Suprapubic skin (tissue), 4 donors: ENCODE data around the gene ZNF724.

Source experiments
- EP300 ChIP-seq: sonication (generic); formaldehyde crosslinking; IDR thresholded peaks from one replicate; pipeline ENCODE4 v1.6.1; 2017; ENCODE audit warnings: antibody characterized with exemption
- POLR2A ChIP-seq, 2 donors: fragments of 450-650 bp; IDR thresholded peaks; one replicate each; pipeline ENCODE4 v1.6.1; 2017; ENCODE audit warnings: antibody characterized with exemption in 2 of 2, mild to moderate bottlenecking in 2 of 2, moderate library complexity in 2 of 2
- POLR2AphosphoS5 ChIP-seq, 3 donors: sonication (generic); formaldehyde crosslinking; IDR thresholded peaks; one replicate each; pipeline ENCODE4 v1.6.1; 2017; ENCODE audit warnings: antibody characterized with exemption in 3 of 3
- TF ChIP-seq, protein P1 (sequence below), 2 donors: fragments of 200-600 bp in 1 of 2; fragments of 450-650 bp in 1 of 2; sonication (generic) in 1 of 2; IDR thresholded peaks; one replicate each; pipeline ENCODE4 v1.5.1; 2016 to 2019; ENCODE audit warnings: antibody characterized with exemption in 2 of 2, mild to moderate bottlenecking in 1 of 2, moderate library complexity in 1 of 2

GRCh38 chr19:23190341-23190740, 59.9 kb downstream of the ZNF724 start:
- TF ChIP-seq, protein P1, sequence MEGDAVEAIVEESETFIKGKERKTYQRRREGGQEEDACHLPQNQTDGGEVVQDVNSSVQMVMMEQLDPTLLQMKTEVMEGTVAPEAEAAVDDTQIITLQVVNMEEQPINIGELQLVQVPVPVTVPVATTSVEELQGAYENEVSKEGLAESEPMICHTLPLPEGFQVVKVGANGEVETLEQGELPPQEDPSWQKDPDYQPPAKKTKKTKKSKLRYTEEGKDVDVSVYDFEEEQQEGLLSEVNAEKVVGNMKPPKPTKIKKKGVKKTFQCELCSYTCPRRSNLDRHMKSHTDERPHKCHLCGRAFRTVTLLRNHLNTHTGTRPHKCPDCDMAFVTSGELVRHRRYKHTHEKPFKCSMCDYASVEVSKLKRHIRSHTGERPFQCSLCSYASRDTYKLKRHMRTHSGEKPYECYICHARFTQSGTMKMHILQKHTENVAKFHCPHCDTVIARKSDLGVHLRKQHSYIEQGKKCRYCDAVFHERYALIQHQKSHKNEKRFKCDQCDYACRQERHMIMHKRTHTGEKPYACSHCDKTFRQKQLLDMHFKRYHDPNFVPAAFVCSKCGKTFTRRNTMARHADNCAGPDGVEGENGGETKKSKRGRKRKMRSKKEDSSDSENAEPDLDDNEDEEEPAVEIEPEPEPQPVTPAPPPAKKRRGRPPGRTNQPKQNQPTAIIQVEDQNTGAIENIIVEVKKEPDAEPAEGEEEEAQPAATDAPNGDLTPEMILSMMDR (IDR thresholded peaks at IDR 0.05): no peak
- no peak for TF ChIP-seq POLR2A (IDR thresholded peaks at IDR 0.05)
- no peak for TF ChIP-seq EP300
- TF ChIP-seq POLR2AphosphoS5 (IDR thresholded peaks at IDR 0.05): no peak
